ENCODE results near the gene SLC22A14. TPM values are rescaled to one million over a fixed set of nuclear protein-coding genes. Genes with fewer than 3 reads are reported as not detected.

SLC22A14 gene
- total and polyA plus RNA-seq, 9 of the 15 experiments (the other 6 are each of a cell fraction or from before 2014, with no cell fraction given), result 0.03 to 0.07 TPM; not detected in 7

DNA sequence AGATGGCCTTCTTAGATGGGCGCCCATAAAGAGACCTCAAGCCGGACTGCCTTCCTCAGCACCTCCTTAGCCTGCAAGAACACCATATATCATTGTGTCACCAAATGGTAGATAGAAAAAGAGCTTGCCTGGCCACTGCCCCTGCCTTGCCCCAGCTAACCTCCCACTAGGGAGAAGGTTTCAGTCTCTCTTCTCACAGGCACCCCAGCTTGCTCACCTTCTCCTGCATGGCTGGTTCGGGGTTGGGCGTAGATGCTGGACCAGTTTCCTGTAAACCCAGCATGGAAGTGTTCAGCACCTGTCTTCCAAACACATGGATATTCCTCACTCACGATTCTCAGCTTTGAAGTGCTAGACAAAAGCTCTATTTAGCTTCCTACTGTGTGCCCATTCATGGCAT is 3.3 kb upstream of the SLC22A14 start (continued):
- TF ChIP-seq, protein P1, sequence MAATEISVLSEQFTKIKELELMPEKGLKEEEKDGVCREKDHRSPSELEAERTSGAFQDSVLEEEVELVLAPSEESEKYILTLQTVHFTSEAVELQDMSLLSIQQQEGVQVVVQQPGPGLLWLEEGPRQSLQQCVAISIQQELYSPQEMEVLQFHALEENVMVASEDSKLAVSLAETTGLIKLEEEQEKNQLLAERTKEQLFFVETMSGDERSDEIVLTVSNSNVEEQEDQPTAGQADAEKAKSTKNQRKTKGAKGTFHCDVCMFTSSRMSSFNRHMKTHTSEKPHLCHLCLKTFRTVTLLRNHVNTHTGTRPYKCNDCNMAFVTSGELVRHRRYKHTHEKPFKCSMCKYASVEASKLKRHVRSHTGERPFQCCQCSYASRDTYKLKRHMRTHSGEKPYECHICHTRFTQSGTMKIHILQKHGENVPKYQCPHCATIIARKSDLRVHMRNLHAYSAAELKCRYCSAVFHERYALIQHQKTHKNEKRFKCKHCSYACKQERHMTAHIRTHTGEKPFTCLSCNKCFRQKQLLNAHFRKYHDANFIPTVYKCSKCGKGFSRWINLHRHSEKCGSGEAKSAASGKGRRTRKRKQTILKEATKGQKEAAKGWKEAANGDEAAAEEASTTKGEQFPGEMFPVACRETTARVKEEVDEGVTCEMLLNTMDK (IDR thresholded peaks at IDR 0.05; ENCODE audit: borderline replicate concordance, insufficient read depth, low read depth, low read length, poor library complexity, severe bottlenecking), result no peak

DNA sequence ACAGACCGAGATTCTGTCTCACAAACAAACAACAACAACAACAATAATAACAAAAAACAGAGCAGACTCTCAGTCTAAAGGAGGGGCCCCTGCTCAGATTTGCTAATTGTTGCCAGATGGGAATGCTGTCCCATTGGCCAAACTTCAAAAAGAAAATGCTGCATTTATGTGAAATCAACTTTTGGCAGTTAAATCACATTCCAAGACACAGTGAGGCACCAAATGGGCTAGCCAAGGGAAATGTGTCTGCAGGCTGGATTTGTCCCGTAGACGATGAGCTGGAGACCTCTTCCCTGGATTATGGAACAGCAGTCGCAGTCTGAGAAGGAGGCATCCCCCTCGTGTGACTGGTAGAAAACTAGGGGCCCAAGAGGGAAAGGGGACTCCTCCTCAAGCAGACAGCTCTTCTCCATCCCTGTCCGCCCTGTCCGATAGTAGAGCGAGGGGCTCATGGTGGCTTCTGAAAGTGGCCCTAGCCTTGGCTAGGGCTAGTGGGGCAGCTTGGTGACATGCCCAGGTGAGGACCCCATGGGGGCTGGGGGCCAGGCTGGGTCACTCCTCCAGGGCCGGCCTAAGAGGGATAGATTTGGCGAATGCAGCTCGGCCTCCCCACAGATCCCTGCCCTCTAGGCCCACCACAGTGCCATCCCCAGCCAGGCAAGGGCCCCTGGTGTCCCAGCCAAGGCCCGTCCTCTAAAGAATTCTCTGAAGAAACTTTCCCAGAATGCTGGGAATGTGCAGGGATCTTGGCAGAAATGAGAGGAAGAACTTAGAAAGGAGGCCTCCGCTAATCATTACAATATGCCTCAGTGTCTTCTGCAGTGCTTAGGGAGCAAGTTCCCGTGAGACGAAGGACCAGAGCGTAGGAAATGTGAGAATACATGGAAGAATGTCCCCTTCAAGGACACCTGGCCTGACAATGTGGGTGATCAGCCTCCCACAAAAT is 2.0 kb downstream of the SLC22A14 start:
- in situ Hi-C loops (cut with MboI), result no loop called here
- Histone ChIP-seq H3K36me3 (ENCODE audit: control insufficient read depth, insufficient read depth, low read length) (no peaks in the 10 kb centered on the region), H3K79me2 (ENCODE audit: control insufficient read depth, insufficient read depth, low read length) (no peaks in the 10 kb centered on the region), H3K9me1 (ENCODE audit: control insufficient read depth, insufficient read depth, low read length) (no peaks in the 10 kb centered on the region), H3K9me3 (replicated peaks; ENCODE audit: control insufficient read depth, insufficient read depth, low read depth, low read length) (no peaks in the 10 kb centered on the region), H3K4me1 (replicated peaks in 1 of 2; ENCODE audit: control insufficient read depth in 2 of 2, insufficient read depth in 2 of 2, low read length in 2 of 2) (peaks cover 0 to 4% of the 10 kb centered on the region in 2 experiments; a peak in 2 of 5 replicates), H3K4me2 (ENCODE audit: insufficient read depth, low read length) (no peak overlapping the region), H4K20me1 (replicated peaks; ENCODE audit: control insufficient read depth, insufficient read depth, low read length) (no peaks in the 10 kb centered on the region), H2AFZ (ENCODE audit: low read depth, low read length) (no peak overlapping the region), H3K4me3 (no peak overlapping the region), H3K9ac (ENCODE audit: insufficient read depth in 1 of 2, low read depth in 2 of 2, low read length in 2 of 2) (no peak overlapping the region), H3K27ac (ENCODE audit: extremely low read depth, low read depth, low read length) (no peak overlapping the region), H3K27me3 (ENCODE audit: control insufficient read depth in 2 of 2, insufficient read depth in 2 of 2, low read length in 2 of 2) (peaks cover 4 to 5% of the 10 kb centered on the region in 2 experiments; a peak in 2 of 5 replicates)
- FAIRE-seq (no peak), ATAC-seq (no peak), DNase-seq (ENCODE audit: extremely low read depth in 1 of 4, low spot score in 3 of 4) (no peak)
- BruUV-seq (replicated peaks), result no TSS peak
- TF ChIP-seq EZH2 (IDR thresholded peaks at IDR 0.05; ENCODE audit: borderline replicate concordance, low read depth, low read length), result no peak
- TF ChIP-seq XRCC5 (IDR thresholded peaks at IDR 0.05; ENCODE audit: low read depth, low read length), result no peak
- TF ChIP-seq FOXA1 (IDR thresholded peaks at IDR 0.05; ENCODE audit: borderline replicate concordance), result no peak
- TF ChIP-seq MXI1 (IDR thresholded peaks at IDR 0.05; ENCODE audit: low read depth, low read length), result no peak
- no peak for TF ChIP-seq CXXC5 (CRISPR knock-in tag; IDR thresholded peaks at IDR 0.05)
- TF ChIP-seq TAF7 (tag; IDR thresholded peaks at IDR 0.05), result no peak
- intact Hi-C loops (cut with micrococcal nuclease), result no loop called here
- ChIA-PET CTCF (ENCODE audit: low intra/inter-chr PET ratio) (no interaction called here), POLR2A (interaction anchor here (0.6 to 1.4 kb wide), 5 partner anchors 9 to 167 kb away, joined by 3 read pairs; no protein-coding TSS in a partner anchor)
- 24% methylated on average over 16 of the region's 16 CpGs for WGBS (ENCODE audit: insufficient coverage, low coverage, missing lambda C conversion rate)

Measured in K562 (cell line).